Neuronal stem cell (in vitro differentiated cells): ENCODE measurements around the gene YPEL4. TPM values are rescaled to one million over a fixed set of nuclear protein-coding genes. Genes with fewer than 3 reads are reported as not detected.
"Not testable (repeated sequence)": the region's sequence is repeated elsewhere in the genome, so short reads cannot be mapped to it uniquely, and the experiment has no call there.

Experiments
- DNase-seq: peaks from one replicate; pipeline ENCODE4 v3.0.0-alpha.2; 2013; ENCODE audit warnings: low spot score
- H2AFZ ChIP-seq: one replicate; pipeline ENCODE4 v1.6.1; 2013; ENCODE audit warnings: mild to moderate bottlenecking, low read length, inconsistent platforms
- H2AK5ac ChIP-seq: 2 replicates; pipeline ENCODE4 v1.6.1; 2013; ENCODE audit warnings: low read depth, mild to moderate bottlenecking, inconsistent platforms, low read length, moderate library complexity, mixed read lengths
- H2BK120ac ChIP-seq: 2 replicates; pipeline ENCODE4 v1.6.1; 2013; ENCODE audit warnings: low read depth, mild to moderate bottlenecking, inconsistent platforms, low read length, moderate library complexity, mixed read lengths
- H2BK12ac ChIP-seq: one replicate; pipeline ENCODE4 v1.6.1; 2013; ENCODE audit warnings: low read length, inconsistent platforms
- H2BK15ac ChIP-seq: 2 replicates; pipeline ENCODE4 v1.6.1; 2013; ENCODE audit warnings: mild to moderate bottlenecking, low read length, inconsistent platforms, mixed read lengths
- H2BK5ac ChIP-seq: one replicate; pipeline ENCODE4 v1.6.1; 2013; ENCODE audit warnings: inconsistent platforms, mild to moderate bottlenecking, low read length, moderate library complexity
- H3K14ac ChIP-seq: one replicate; pipeline ENCODE4 v1.6.1; 2013; ENCODE audit warnings: low read length, inconsistent platforms
- H3K18ac ChIP-seq: 2 replicates; pipeline ENCODE4 v1.6.1; 2013; ENCODE audit warnings: low read length, inconsistent platforms
- H3K23ac ChIP-seq: 2 replicates; pipeline ENCODE4 v1.6.1; 2013; ENCODE audit warnings: low read depth, mild to moderate bottlenecking, mixed read lengths, low read length, inconsistent platforms; ENCODE audit not compliant: poor library complexity
- H3K27ac ChIP-seq: replicated peaks from 3 replicates; pipeline ENCODE4 v1.5.1; 2013; ENCODE audit warnings: low read length, inconsistent platforms
- H3K27me3 ChIP-seq, 3 experiments: 2 replicates each; pipeline ENCODE4 v1.6.1; 2013; ENCODE audit warnings: low read length in 3 of 3, mild to moderate bottlenecking in 2 of 3, inconsistent platforms in 1 of 3, low read depth in 1 of 3, mixed read lengths in 1 of 3, moderate library complexity in 1 of 3; ENCODE audit not compliant: control insufficient read depth in 3 of 3, insufficient read depth in 3 of 3
- H3K36me3 ChIP-seq, 2 donors: replicated peaks in 1 of 2; 2 replicates each; pipeline ENCODE4 v1.6.1; 2013; ENCODE audit warnings: low read length in 2 of 2; ENCODE audit not compliant: control insufficient read depth in 2 of 2, insufficient read depth in 2 of 2
- H3K4ac ChIP-seq: 2 replicates; pipeline ENCODE4 v1.6.1; 2013; ENCODE audit warnings: inconsistent platforms, mild to moderate bottlenecking, low read length, moderate library complexity
- H3K4me1 ChIP-seq, 2 donors: 1 replicate in 1 of 2; 2 replicates in 1 of 2; pipeline ENCODE4 v1.6.1; 2013; ENCODE audit warnings: low read length in 2 of 2, low read depth in 1 of 2; ENCODE audit not compliant: control insufficient read depth in 2 of 2, insufficient read depth in 1 of 2
- H3K4me2 ChIP-seq: one replicate; pipeline ENCODE4 v1.6.1; 2013; ENCODE audit warnings: mild to moderate bottlenecking, low read length, inconsistent platforms; ENCODE audit not compliant: insufficient read depth, poor library complexity, severe bottlenecking
- H3K4me3 ChIP-seq, 2 donors: 2 replicates each; pipeline ENCODE4 v1.5.1; 2013; ENCODE audit warnings: low read length in 2 of 2, mild to moderate bottlenecking in 2 of 2, inconsistent platforms in 1 of 2, moderate library complexity in 1 of 2
- H3K79me1 ChIP-seq: one replicate; pipeline ENCODE4 v1.6.1; 2013; ENCODE audit warnings: low read depth, mild to moderate bottlenecking, inconsistent platforms, low read length, moderate library complexity
- H3K9ac ChIP-seq: one replicate; pipeline ENCODE4 v1.6.1; 2013; ENCODE audit warnings: mild to moderate bottlenecking, low read depth, low read length, inconsistent platforms; ENCODE audit not compliant: poor library complexity
- H3K9me3 ChIP-seq, 2 donors: replicated peaks in 1 of 2; 2 replicates each; pipeline versions ENCODE3 to v1.6.1; 2013; ENCODE audit warnings: low read length in 2 of 2, mild to moderate bottlenecking in 2 of 2, inconsistent platforms in 1 of 2, low read depth in 1 of 2, mixed read lengths in 1 of 2, moderate library complexity in 1 of 2; ENCODE audit not compliant: control insufficient read depth in 2 of 2, insufficient read depth in 1 of 2
- H4K8ac ChIP-seq: one replicate; pipeline ENCODE4 v1.6.1; 2013; ENCODE audit warnings: low read depth, mild to moderate bottlenecking, inconsistent platforms, low read length, moderate library complexity
- H4K91ac ChIP-seq: one replicate; pipeline ENCODE4 v1.6.1; 2013; ENCODE audit warnings: low read length, low read depth, mild to moderate bottlenecking, inconsistent platforms; ENCODE audit not compliant: poor library complexity
- WGBS, 2 donors: extraction: QIAGEN DNeasy Blood & Tissue Kit; methylation state at CpG; one replicate each; pipeline ENCODE4 v1.1.7; 2013; ENCODE audit warnings: missing lambda C conversion rate in 2 of 2, mixed read lengths in 1 of 2; ENCODE audit not compliant: insufficient read length in 2 of 2, insufficient replicate concordance in 1 of 2; ENCODE audit errors: extremely low coverage in 2 of 2; 5-methylcytosine and 5-hydroxymethylcytosine counted together
- polyA plus RNA-seq, 2 experiments: library from polyadenylated mRNA; stranded (reverse); fragments of 200-250 nt; gene quantifications; one replicate each; pipeline ENCODE4 v1.2.3, GENCODE V29; 2013

The YPEL4 gene
- polyA plus RNA-seq (2013, experiment 1 of 2): 0.13 TPM
- 0.04 TPM for polyA plus RNA-seq (2013, experiment 2 of 2)

- no peak within 1 kb of the TSS for H4K91ac ChIP-seq
- no peak within 1 kb of the TSS for H2BK120ac ChIP-seq
- peaks cover 2% of the 10 kb centered on the region for H3K79me1 ChIP-seq
- H3K14ac ChIP-seq: no peak within 1 kb of the TSS
- H2BK12ac ChIP-seq: no peak within 1 kb of the TSS
- peak within 1 kb of the TSS; percentile 86 for H3K27ac ChIP-seq
- H3K36me3 ChIP-seq: peaks cover 0 to 18% of the 10 kb centered on the region in 2 donors
- H3K23ac ChIP-seq: peak within 1 kb of the TSS; percentile 96
- H3K9ac ChIP-seq: peak within 1 kb of the TSS; percentile 95
- H4K8ac ChIP-seq: no peak within 1 kb of the TSS
- peak within 1 kb of the TSS; percentile 89 for H3K18ac ChIP-seq
- H3K4me2 ChIP-seq: peak within 1 kb of the TSS; percentile 61
- no peak within 1 kb of the TSS for H2BK15ac ChIP-seq
- H3K4me1 ChIP-seq: peaks cover 45 to 58% of the 10 kb centered on the region in 2 donors
- no CpG with 5 or more reads among the region's 15 CpGs for WGBS, 2 donors
- H3K4ac ChIP-seq: no peak within 1 kb of the TSS
- DNase-seq: no peak
- peak within 1 kb of the TSS; percentile 8 to 75 for H3K4me3 ChIP-seq
- H2BK5ac ChIP-seq: peak within 1 kb of the TSS; percentile 68
- H2AFZ ChIP-seq: no peak within 1 kb of the TSS
- H3K9me3 ChIP-seq: no peaks in the 10 kb centered on the region
- H2AK5ac ChIP-seq: no peak within 1 kb of the TSS
- H3K27me3 ChIP-seq: no peaks in the 10 kb centered on the region
Observed at GRCh38 chr11:57649826-57650738, at the start of gene YPEL4. TSS of gene YPEL4 (minus strand) at chr11:57649912. CDS start at chr11:57647107, 2,805 bp downstream.

GRCh38 chr11:57698843-57699365, 49.2 kb upstream of the YPEL4 start:
- H3K27ac ChIP-seq: no peak overlapping the region
- H3K23ac ChIP-seq: peak overlapping the region; percentile 26
- H4K8ac ChIP-seq: no peak overlapping the region
- no peak overlapping the region for H2BK12ac ChIP-seq
- H3K4me1 ChIP-seq: no peaks in the 10 kb centered on the region
- H4K91ac ChIP-seq: no peak overlapping the region
- peak overlapping the region; percentile 4 for H2BK5ac ChIP-seq
- peaks cover 43 to 90% of the 10 kb centered on the region in 2 donors for H3K36me3 ChIP-seq
- H3K79me1 ChIP-seq: no peaks in the 10 kb centered on the region
- H3K9ac ChIP-seq: no peak overlapping the region
- no peaks in the 10 kb centered on the region for H3K9me3 ChIP-seq
- no peak overlapping the region for H2AK5ac ChIP-seq
- no peak overlapping the region for H2BK15ac ChIP-seq
- H3K18ac ChIP-seq: no peak overlapping the region
- H3K27me3 ChIP-seq: no peaks in the 10 kb centered on the region
- no peak overlapping the region for H2AFZ ChIP-seq
- no peak overlapping the region for H3K4ac ChIP-seq
- no peak overlapping the region for H3K4me2 ChIP-seq
- DNase-seq: no peak
- H3K4me3 ChIP-seq: peak overlapping the region in 1 of 2 donors; percentile 42
- no peak overlapping the region for H3K14ac ChIP-seq
- no peak overlapping the region for H2BK120ac ChIP-seq
- no CpG with 5 or more reads among the region's 18 CpGs for WGBS, 2 donors

DNA sequence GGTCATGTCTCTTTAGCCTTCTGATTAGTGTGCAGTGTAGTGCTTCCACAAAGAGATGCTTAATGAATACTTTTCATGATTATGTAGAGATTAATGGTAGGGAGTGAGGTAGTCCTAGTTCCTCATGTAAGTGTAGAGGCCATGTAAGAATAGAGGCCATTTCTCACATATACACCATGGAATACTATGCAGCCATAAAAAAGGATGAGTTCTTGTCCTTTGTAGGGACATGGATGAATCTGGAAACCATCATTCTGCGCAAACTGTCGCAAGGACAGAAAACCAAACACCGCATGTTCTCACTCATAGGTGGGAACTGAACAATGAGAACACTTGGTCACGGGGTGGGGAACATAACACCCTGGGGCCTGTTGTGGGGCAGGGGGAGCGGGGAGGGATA, 40.8 kb upstream of the YPEL4 start:
- H2AK5ac ChIP-seq: not testable (repeated sequence)

DNA sequence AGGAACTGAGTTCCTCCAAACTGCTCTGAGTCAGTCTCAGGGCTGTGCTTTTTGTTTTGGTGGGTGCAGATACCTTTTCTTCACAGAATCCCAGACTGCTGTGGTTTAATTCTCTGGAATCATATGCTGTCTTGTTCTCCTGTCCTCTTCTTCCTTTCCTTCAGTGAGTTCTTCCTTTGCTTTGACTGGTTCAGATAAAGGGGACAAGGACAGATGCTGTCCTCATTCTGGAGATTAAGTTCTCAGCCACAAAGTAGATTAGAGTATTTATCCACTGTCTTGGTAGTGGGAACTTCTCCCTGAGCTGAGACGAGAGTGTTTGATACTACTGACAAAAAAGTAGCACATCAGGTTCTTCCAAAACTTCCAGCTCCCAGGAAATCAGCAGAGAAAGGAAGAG, 31.5 kb upstream of the YPEL4 start:
- Histone ChIP-seq H3K4me2 (no peak overlapping the region), H3K4me3 (no peak overlapping the region), H3K27ac (no peak overlapping the region), H4K8ac (no peak overlapping the region), H3K27me3 (no peaks in the 10 kb centered on the region), H2BK12ac (no peak overlapping the region), H3K4me1 (no peaks in the 10 kb centered on the region), H2AFZ (no peak overlapping the region), H3K9me3 (no peaks in the 10 kb centered on the region), H3K18ac (no peak overlapping the region), H3K9ac (no peak overlapping the region), H3K23ac (no peak overlapping the region), H3K79me1 (no peaks in the 10 kb centered on the region), H3K4ac (no peak overlapping the region), H3K14ac (no peak overlapping the region), H4K91ac (no peak overlapping the region), H2BK120ac (no peak overlapping the region), H2BK15ac (no peak overlapping the region), H2BK5ac (no peak overlapping the region), H2AK5ac (no peak overlapping the region), H3K36me3 (peaks cover 19 to 90% of the 10 kb centered on the region in 2 donors)
- no peak for DNase-seq
- WGBS, 2 donors: no CpG with 5 or more reads among the region's 1 CpG

More for the DNA sequence above, 40.8 kb upstream of the YPEL4 start:
- H3K36me3 ChIP-seq: peaks cover 30 to 93% of the 10 kb centered on the region in 2 donors
- H3K14ac ChIP-seq, H2BK120ac ChIP-seq, H2BK12ac ChIP-seq, H3K9me3 ChIP-seq, H2AFZ ChIP-seq, H3K27ac ChIP-seq, H3K79me1 ChIP-seq, H2BK5ac ChIP-seq, H3K27me3 ChIP-seq, H2BK15ac ChIP-seq, H4K91ac ChIP-seq, H3K9ac ChIP-seq, H3K4ac ChIP-seq, H3K23ac ChIP-seq, H3K4me1 ChIP-seq, H3K4me2 ChIP-seq, H3K4me3 ChIP-seq, H3K18ac ChIP-seq, H4K8ac ChIP-seq, DNase-seq: not testable (repeated sequence)
- WGBS, 2 donors: no CpG with 5 or more reads among the region's 5 CpGs
